GM19395 (cell line): ENCODE data around the gene GSTM2.
"Not testable (repeated sequence)": the region's sequence is repeated elsewhere in the genome, so short reads cannot be mapped to it uniquely, and the experiment has no call there.

Experiments used
- ATAC-seq: cut with Tn5 transposase; IDR thresholded peaks from one replicate; pipeline ENCODE4 v1.9.1; 2021; ENCODE audit warnings: mild to moderate bottlenecking, moderate library complexity; ENCODE audit not compliant: unreplicated experiment

The GSTM2 gene

DNA sequence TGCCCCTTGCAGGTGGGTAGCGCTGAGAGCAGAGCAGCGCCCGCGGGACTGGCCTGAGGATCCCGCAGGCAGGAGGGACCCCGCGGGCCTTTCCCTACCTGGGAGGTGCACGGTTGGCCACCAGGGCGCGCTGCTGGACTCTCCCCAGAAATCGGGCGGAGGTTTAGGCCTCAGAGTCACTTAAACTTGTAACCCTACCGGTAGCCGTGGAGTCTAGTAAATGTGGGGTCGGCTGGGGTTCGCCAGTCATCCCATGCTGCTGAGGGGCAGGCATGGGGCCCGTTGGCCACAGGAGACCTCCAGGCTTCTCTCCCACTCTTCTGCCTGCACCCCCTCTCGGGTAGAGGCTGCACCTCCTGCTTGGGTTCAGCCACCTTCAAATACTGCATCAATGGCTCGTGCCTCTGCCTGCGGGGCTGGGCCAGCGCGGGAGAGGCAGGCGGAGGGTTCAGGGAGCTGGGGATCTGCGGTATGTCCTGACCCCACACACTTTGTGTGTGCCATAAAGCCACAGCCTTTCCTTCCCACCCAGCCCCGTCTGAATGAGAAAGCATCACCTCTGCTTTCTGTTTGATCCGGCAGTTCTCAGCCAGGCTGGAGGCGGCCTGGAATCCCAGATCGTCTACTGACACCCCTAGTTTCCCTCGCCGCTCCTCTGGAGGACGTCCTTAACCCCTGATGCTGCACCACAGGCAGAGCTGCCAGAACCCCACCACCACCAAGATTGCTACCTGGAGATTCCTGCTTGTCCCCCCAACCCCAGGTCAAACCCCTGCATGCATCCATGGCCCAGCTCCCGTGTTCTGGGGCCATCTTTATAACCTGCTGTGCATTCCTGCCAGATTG lies 24.2 kb upstream of the GSTM2 start:
- peak; percentile 92 for ATAC-seq

DNA sequence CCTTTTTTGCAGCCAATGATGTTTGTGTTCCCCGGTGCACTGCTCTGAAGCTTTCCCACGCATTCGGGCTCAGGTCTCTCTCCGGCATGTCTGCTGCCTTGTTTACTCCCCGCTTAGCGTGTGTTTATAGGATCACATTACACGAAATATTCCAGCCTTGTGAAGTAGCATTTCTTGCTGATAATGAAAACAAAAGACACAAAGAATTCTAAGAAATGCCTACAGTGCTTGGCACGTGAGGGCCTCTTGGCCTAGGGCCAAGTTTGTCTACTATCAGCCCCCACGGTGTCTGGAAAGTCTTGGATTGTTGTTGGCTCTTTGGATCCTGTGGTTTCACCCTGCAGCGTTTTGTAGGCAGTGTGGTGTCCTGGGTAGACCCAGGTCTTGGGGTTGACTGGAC lies 23.2 kb upstream of the GSTM2 start:
- ATAC-seq = no peak

DNA sequence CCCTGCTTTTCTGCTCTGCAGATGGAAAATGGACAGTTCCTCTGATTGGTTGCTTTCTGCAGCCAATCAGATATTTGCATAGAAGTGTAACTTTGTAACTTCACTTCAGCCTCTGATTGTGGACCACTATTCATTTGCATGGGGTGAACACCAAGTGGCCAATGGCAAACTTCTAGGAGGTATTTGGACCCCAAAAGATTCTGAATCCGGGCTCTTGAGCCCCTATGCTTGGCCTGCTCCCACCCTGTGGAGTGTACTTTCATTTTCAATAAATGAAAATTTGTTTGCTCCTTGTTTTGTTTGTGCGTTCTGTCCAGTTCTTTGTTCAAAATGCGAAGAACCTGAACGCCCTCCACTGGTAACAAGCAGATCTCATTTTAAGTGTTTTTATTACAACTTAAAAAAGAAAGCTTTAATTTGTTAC lies 18.4 kb upstream of the GSTM2 start:
- no peak for ATAC-seq

DNA sequence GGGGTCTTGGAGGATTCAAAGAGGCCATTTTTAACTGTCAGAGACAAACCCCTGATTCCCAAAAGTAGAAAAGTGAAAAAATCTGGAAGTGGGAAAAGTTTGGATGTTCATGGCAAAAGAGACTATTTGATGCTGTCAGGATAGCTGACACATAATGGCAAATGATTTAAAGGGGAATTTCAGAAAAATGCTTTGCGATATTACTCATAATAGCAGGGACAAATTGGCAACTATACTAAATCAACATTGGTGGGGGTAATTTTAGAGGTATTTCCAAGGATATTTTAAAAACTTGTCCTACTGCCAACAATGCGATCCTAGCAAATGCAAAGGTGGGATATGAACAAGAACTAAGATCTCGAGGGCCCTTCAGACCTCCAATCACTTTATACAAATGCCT lies 17.2 kb upstream of the GSTM2 start:
- no peak for ATAC-seq

- no peak for ATAC-seq
Observed at GRCh38 chr1:109652402-109652801, 15.5 kb upstream of the GSTM2 start.

DNA sequence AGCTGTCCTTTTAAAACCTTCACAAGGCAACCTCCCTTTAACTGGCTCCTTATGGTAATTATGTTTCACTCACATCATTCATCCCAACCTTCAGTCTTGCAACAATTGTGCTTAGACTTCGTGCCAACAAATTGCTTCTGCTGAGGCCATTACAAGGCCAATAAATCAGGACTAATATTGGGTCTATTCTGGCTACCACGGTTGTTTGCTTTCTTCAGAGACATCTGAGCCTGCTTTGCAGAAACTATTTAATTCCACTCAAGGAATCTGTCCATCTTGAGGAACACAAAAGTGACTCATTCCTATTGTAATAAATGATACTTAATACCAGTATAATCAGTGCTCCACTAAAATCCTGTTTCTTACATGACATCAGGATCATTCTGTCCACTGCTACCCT lies 14.6 kb upstream of the GSTM2 start:
- ATAC-seq = no peak

DNA sequence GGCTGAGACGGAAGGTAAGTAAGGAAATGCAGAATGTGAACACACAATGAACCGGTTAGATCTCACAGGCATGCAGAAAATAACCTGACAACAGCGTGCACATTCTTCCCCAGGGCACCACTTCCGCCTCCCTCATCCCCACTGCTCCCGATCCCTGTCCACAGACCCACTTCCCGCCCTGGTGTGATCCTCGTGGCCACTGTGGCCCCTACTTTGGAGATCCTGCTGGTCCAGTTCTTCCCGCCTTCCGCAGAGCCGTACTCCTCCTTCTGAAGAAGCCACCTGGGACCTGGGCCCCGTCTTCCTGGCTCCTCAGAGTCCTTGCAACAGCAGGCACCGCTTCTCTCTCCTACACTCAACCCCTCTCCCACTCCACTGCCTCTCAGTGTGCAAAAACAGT lies 13.3 kb upstream of the GSTM2 start:
- ATAC-seq = no peak

GRCh38 chr1:109655615-109656519 lies 12.0 kb upstream of the GSTM2 start, which contains the start of gene GSTM4:
TSS of gene GSTM4 (plus strand) at chr1:109656099. CDS start at chr1:109656390, 291 bp downstream.
- ATAC-seq = peak; percentile 98

DNA sequence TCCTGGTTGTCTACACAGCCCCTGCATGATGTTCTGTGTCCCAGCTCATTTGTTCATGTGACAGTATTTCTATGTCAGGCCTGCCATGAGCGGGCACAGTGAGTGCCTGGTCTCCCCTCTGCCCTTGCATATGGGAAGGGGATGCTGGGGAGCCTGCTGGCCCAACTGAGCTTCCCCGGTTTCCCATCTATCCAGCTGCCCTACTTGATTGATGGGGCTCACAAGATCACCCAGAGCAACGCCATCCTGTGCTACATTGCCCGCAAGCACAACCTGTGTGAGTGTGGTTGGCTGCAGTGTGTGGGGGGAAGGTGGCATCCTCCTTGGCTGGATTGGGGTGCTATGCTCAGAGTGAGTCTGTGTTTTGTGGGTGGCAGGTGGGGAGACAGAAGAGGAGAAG lies 10.5 kb upstream of the GSTM2 start:
- no peak for ATAC-seq

DNA sequence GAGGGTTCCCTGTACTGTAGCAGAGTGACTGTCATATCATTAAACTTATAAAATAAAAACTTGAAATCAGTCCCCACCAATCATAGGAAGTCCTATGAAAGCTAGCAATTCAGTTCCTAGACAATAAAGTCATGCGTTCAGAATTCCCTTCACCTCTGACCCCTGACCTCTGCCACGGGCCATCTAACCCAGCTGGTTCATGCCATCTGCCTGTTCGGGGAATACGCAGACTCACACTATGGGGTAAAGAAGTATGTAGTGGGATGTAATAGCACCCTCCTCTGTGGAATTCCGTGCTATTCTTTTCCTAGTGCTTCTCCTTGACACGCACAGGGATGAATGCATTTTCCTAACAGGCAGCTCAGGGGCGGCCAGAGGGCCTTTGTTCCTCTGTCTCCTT lies 9.9 kb upstream of the GSTM2 start:
- no peak for ATAC-seq

DNA sequence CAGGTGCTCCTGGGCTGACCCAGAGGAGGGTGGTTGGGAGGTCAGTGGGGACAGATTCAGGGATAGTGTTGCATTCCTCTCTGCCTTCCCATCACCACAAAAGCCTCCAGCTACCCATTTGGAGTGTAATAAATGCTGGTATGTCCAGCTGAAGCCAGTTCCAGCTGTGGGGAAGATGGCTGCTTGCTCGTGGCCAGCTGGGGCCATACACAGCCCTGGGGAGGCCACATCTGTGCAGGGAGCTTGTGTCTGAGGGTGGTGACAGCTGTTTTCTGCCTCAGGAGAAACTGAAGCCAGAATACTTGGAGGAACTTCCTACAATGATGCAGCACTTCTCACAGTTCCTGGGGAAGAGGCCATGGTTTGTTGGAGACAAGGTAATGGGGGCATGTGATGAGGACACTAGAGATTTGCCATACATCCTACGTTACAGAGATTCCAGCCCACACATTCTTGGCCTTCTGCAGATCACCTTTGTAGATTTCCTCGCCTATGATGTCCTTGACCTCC lies 9.3 kb upstream of the GSTM2 start:
- no peak for ATAC-seq

DNA sequence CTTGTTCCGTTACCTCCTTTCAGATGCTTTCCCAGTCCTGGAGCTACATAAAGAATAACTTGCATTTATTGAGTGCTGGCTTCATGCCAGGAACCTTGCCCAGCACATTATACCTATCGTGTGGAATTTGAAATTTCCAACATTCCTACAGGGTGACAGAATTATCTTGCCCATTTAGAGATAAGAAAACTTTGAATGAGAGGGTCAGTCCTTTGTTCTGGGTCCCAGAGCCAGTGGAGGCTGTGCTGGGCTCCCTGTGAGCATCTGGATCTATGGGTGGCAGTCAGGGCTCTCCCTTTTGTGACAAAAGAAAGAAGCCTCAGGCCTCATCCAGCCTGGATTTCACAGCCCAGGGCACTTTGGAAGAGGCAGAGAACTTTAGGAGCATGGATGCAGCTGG lies 8.7 kb upstream of the GSTM2 start:
- ATAC-seq = no peak

DNA sequence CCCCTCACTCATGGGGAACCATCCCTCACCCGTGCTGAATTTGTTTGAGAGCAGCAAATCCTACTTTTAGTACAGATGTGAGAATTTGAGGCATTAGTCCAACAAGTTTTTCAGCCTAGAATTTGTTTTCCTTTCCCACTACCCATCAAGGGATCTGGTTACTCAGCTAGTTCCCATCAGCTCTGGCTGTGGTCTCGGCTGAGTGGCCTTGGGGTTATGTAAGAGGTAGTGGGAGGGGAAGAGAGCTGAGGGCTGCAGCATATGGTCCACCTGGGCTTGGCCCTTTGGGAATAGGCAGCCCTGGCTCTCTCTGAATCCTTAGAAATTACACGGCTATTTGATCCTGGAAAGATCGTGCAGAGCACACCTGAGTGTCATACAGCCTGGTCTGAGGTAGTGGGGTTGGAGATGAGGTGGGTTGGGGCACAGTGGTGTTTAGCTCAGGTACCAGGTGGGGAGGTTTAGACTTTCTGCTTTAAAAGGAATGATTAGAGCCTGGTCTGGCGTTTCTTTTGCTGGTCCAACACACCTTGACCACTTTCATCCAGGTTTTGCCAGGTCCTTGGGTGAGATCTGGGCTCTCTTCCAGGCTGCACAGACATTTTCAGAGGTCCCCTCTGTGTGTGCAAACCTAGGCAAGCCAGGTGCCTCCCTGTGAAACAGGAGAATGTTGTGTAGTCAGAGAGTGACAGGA lies 7.7 kb upstream of the GSTM2 start:
- no peak for ATAC-seq

- not testable (repeated sequence) for ATAC-seq
Observed at GRCh38 chr1:109660691-109661026, 7.2 kb upstream of the GSTM2 start.

- no peak for ATAC-seq
Observed at GRCh38 chr1:109661391-109661790, 6.5 kb upstream of the GSTM2 start.

GRCh38 chr1:109664671-109665070 lies 3.2 kb upstream of the GSTM2 start:
- no peak for ATAC-seq

GRCh38 chr1:109668123-109668775 lies 392 bp downstream of the GSTM2 start:
- peak; percentile 34 for ATAC-seq

DNA sequence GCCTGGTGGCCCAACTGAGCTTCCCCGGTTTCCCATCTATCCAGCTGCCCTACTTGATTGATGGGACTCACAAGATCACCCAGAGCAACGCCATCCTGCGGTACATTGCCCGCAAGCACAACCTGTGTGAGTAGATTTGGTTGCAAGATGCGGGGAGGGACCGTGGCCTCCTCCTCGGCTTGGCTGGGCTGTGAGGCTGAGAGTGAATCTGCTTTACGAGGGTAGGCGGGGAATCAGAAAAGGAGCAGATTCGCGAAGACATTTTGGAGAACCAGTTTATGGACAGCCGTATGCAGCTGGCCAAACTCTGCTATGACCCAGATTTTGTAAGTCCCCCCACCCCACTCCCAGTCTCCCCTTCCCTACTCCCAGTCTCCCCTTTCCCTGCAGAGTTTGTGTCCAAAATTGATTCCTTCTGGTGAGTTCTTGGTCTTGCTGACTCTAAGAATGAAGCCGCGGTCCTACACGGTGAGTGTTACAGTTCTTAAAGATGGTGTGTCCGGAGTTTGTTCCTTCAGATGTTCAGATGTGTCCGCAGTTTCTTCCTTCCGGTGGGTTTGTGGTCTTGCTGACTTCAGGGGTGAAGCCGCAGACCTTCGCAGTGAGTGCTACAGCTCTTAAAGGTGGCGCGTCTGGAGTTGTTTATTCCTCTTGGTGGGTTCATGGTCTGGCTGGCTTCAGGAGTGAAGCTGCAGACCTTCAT lies 1.5 kb downstream of the GSTM2 start:
- no peak for ATAC-seq

DNA sequence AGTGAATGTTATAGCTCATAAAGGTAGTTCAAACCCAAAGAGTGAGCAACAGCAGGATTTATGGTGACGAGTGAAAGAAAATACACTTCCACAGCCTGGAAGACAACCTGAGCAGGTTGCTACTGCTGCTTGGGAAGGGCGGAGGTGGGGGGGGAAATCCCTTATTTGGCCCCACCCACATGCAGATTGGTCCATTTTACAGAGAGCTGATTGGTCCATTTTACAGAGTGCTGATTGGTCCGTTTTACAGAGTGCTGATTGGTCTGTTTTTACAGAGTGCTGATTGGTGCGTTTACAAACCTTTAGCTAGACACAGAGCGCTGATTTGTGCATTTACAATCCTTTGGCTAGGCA lies 2.1 kb downstream of the GSTM2 start:
- ATAC-seq = not testable (repeated sequence)

DNA sequence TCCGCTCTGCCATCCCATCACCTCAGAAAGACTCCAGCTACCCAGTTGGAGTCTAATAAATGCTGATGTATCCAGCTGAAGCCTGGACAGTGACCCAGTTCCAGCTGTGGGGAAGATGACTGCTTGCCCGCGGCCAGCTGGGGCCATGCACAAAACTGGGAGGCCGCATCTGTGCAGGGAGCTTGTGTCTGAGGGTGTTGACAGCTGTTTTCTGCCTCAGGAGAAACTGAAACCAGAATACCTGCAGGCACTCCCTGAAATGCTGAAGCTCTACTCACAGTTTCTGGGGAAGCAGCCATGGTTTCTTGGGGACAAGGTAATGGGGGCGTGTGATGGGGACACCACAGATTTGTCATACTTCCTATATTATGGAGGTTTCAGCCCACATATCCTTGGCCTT lies 3.2 kb downstream of the GSTM2 start:
- no peak for ATAC-seq
